Progenitor cell of endocrine pancreas (in vitro differentiated cells): ENCODE measurements around the gene BCL2. TPM values are rescaled to one million over a fixed set of nuclear protein-coding genes. Genes with fewer than 3 reads are reported as not detected.

ENCODE experiments used
- DNase-seq: peaks from one replicate; pipeline ENCODE4 v3.0.0; 2021; ENCODE audit warnings: low spot score; ENCODE audit not compliant: unreplicated experiment
- H3K27ac Mint-ChIP-seq: 2 replicates; pipeline ENCODE4 v1.8.0; 2021; ENCODE audit warnings: mild to moderate bottlenecking, moderate library complexity, mixed read lengths
- H3K27me3 Mint-ChIP-seq: 2 replicates; pipeline ENCODE4 v1.8.0; 2021; ENCODE audit warnings: mixed read lengths
- H3K36me3 Mint-ChIP-seq: 2 replicates; pipeline ENCODE4 v1.8.0; 2022; ENCODE audit warnings: mixed read lengths; ENCODE audit not compliant: insufficient read depth
- H3K4me1 Mint-ChIP-seq: 2 replicates; pipeline ENCODE4 v1.8.0; 2021; ENCODE audit warnings: low read depth, mixed read lengths
- H3K4me3 Mint-ChIP-seq: 2 replicates; pipeline ENCODE4 v1.8.0; 2021; ENCODE audit warnings: low read depth, mild to moderate bottlenecking, moderate library complexity, mixed read lengths
- H3K9me3 Mint-ChIP-seq: 2 replicates; pipeline ENCODE4 v1.8.0; 2021; ENCODE audit warnings: low read depth, mixed read lengths
- CTCF ChIP-seq: fragments of 200-600 bp; sonication (generic); IDR thresholded peaks from one replicate; pipeline ENCODE4 v1.5.0; 2021; ENCODE audit warnings: antibody characterized with exemption, mild to moderate bottlenecking; ENCODE audit not compliant: unreplicated experiment
- total RNA-seq: library from RNA; stranded (reverse); gene quantifications from 2 replicates; pipeline ENCODE4 v1.2.1, GENCODE V29; 2021

The BCL2 gene
- total RNA-seq, 1 donor from 2014 or later = 3.8 TPM

- Mint-ChIP-seq H3K9me3 (no peaks in the 10 kb centered on the region), H3K4me3 (no peak overlapping the region), H3K36me3 (no peaks in the 10 kb centered on the region), H3K27ac (no peak overlapping the region), H3K27me3 (no peaks in the 10 kb centered on the region), H3K4me1 (peaks cover 3% of the 10 kb centered on the region)
- TF ChIP-seq CTCF = no peak
- no peak for DNase-seq
Measured at GRCh38 chr18:63244607-63245006, 75.0 kb downstream of the BCL2 start.

- Mint-ChIP-seq H3K36me3 (no peaks in the 10 kb centered on the region), H3K4me3 (no peak overlapping the region), H3K27ac (no peak overlapping the region), H3K9me3 (no peaks in the 10 kb centered on the region), H3K4me1 (peaks cover 15% of the 10 kb centered on the region), H3K27me3 (no peaks in the 10 kb centered on the region)
- no peak for TF ChIP-seq CTCF
- no peak for DNase-seq
Measured at GRCh38 chr18:63241760-63242159, 77.8 kb downstream of the BCL2 start.

DNA sequence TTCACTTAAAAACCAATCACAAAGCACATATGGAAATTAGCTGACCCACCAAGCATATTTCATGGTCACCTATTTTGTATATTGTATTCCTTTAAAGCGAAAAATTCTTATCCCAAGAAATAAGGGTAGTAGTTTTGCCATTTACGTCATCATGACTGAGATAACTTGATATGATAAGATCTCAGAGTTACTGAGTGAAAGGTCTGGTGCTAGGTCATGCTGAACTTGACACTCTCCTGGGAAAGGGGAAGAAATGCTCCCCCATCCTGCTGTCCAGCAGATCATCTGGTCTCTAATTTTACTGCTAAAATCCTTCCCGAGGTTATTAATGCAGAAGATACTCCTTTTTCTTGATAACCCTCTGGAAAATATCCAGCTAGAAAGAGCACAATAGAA, 78.3 kb downstream of the BCL2 start:
- no peak overlapping the region for H3K4me3 Mint-ChIP-seq
- no peak for TF ChIP-seq CTCF
- no peak for DNase-seq
- H3K27me3 Mint-ChIP-seq = no peaks in the 10 kb centered on the region
- H3K9me3 Mint-ChIP-seq = no peaks in the 10 kb centered on the region
- no peak overlapping the region for H3K27ac Mint-ChIP-seq
- peaks cover 15% of the 10 kb centered on the region for H3K4me1 Mint-ChIP-seq
- no peaks in the 10 kb centered on the region for H3K36me3 Mint-ChIP-seq

DNA sequence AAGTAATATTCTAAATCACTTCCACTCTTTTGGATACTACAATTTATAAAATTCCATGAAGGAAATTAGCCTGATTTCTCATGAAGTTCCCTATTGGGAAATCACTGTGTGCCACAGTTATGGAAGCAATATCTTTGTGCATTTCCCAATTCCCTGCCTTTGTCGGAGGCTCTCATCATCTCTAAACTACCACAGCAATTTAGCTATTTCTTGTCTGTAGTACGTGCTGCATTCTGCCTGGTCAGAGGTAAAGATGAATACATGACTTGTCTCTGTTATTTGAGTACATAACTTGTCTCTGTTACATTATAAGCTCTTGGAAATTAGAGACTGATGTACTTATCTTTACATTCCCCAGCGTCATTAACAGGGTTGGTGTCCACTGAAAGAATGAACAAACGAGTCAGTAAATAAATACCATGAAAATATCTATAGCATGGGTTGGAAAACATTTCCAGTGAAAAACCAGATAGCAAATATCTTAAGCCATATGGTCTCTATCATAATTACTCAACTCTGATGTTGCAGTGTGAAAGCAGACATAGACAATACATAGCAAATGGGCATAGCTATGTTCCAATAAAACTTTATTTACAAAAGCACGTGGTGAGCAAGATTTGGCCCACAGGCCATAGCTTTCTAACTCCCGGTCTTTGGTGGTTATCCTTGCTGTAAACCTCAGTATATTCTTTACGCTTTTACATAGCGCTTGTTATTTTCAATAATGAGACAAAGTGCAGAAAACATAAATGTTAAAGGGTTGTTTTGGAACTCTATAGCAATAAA, 78.8 kb downstream of the BCL2 start:
- Mint-ChIP-seq H3K4me3 (no peak overlapping the region), H3K36me3 (no peaks in the 10 kb centered on the region), H3K27ac (no peak overlapping the region), H3K9me3 (no peaks in the 10 kb centered on the region), H3K27me3 (no peaks in the 10 kb centered on the region), H3K4me1 (peaks cover 12% of the 10 kb centered on the region)
- no peak for TF ChIP-seq CTCF
- DNase-seq = no peak

DNA sequence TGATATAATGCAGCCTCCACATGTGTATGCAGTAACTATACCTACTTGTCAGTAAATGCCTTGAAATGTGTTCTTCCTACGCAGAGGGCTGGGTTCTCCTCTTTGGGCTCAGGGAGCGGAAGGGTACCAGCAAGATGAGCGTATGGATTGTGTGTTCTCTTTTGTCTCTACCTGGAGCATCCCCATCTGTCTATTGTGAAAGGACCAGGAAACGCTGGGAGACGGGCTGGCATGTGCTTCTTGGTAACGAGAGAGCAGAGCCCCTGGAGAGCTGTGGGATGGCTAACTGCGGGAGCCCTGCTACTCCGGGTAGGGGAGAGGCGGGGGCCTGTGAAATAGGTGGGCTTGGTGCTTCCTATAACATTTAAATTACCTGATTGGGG, 80.9 kb downstream of the BCL2 start:
- H3K4me3 Mint-ChIP-seq = no peak overlapping the region
- peak overlapping the region; percentile 80 for H3K27ac Mint-ChIP-seq
- no peaks in the 10 kb centered on the region for H3K27me3 Mint-ChIP-seq
- no peak for DNase-seq
- H3K4me1 Mint-ChIP-seq = peaks cover 12% of the 10 kb centered on the region
- no peaks in the 10 kb centered on the region for H3K9me3 Mint-ChIP-seq
- H3K36me3 Mint-ChIP-seq = no peaks in the 10 kb centered on the region
- TF ChIP-seq CTCF = no peak
